Testis (tissue), 2 donors: ENCODE data around the gene MAP4K4.

Source experiments
- POLR2A ChIP-seq: fragments of 450-650 bp; IDR thresholded peaks from one replicate; pipeline ENCODE4 v1.6.1; 2017; ENCODE audit warnings: antibody characterized with exemption, mild to moderate bottlenecking, moderate library complexity
- TF ChIP-seq, protein P1 (sequence below), 3 experiments: fragments of 450-650 bp in 2 of 3; fragments of 200-600 bp in 1 of 3; sonication (generic) in 1 of 3; IDR thresholded peaks; one replicate each; pipeline ENCODE4 v1.5.1; 2016 to 2019; ENCODE audit warnings: antibody characterized with exemption in 3 of 3, mild to moderate bottlenecking in 2 of 3, moderate library complexity in 1 of 3

GRCh38 chr2:101881131-101881530, 183.6 kb downstream of the MAP4K4 start:
- TF ChIP-seq POLR2A, result no peak
- TF ChIP-seq, protein P1, sequence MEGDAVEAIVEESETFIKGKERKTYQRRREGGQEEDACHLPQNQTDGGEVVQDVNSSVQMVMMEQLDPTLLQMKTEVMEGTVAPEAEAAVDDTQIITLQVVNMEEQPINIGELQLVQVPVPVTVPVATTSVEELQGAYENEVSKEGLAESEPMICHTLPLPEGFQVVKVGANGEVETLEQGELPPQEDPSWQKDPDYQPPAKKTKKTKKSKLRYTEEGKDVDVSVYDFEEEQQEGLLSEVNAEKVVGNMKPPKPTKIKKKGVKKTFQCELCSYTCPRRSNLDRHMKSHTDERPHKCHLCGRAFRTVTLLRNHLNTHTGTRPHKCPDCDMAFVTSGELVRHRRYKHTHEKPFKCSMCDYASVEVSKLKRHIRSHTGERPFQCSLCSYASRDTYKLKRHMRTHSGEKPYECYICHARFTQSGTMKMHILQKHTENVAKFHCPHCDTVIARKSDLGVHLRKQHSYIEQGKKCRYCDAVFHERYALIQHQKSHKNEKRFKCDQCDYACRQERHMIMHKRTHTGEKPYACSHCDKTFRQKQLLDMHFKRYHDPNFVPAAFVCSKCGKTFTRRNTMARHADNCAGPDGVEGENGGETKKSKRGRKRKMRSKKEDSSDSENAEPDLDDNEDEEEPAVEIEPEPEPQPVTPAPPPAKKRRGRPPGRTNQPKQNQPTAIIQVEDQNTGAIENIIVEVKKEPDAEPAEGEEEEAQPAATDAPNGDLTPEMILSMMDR (IDR thresholded peaks at IDR 0.05), result no peak
